A673 (cell line): ENCODE data around the gene ATP8A2. TPM values are rescaled to one million over a fixed set of nuclear protein-coding genes. Genes with fewer than 3 reads are reported as not detected.

Source experiments
- BruUV-seq: library from RNA; stranded (reverse); fragments of 400-500 nt; replicated peaks from 2 replicates; lab custom pipeline; 2021; lab: Mats Ljungman, UMichigan
- CTCF ChIA-PET: fragments of 300-600 bp; sonication (Branson Sonifier 250); formaldehyde crosslinking; loops from one replicate; lab custom pipeline; 2022; ENCODE audit warnings: antibody characterized with exemption; lab: Charles Lee
- POLR2A ChIA-PET: fragments of 300-600 bp; sonication (Branson Sonifier 250); formaldehyde crosslinking; loops from one replicate; lab custom pipeline; 2022; ENCODE audit warnings: antibody characterized with exemption; ENCODE audit not compliant: low non-redundant PET; lab: Charles Lee
- DNase-seq: peaks from one replicate; pipeline ENCODE4 v3.0.0-alpha.2; 2015; ENCODE audit warnings: low spot score
- H3K27ac ChIP-seq: fragments of 200-600 bp; sonication (generic); 2 replicates; pipeline ENCODE4 v1.5.1; 2016; ENCODE audit warnings: mixed run types, low read depth, mild to moderate bottlenecking, mixed read lengths, antibody characterized with exemption, low read length; ENCODE audit not compliant: poor library complexity, severe bottlenecking
- H3K27me3 ChIP-seq: fragments of 200-600 bp; sonication (generic); replicated peaks from 2 replicates; pipeline ENCODE4 v1.6.1; 2017; ENCODE audit warnings: mixed run types, low read depth, mild to moderate bottlenecking, mixed read lengths, antibody characterized with exemption, low read length; ENCODE audit not compliant: insufficient read depth, poor library complexity
- H3K36me3 ChIP-seq: fragments of 200-600 bp; sonication (generic); 2 replicates; pipeline ENCODE4 v1.6.1; 2016; ENCODE audit warnings: mixed run types, mild to moderate bottlenecking, mixed read lengths, antibody characterized with exemption, low read length; ENCODE audit not compliant: insufficient read depth, poor library complexity, severe bottlenecking
- H3K4me1 ChIP-seq: fragments of 200-600 bp; sonication (generic); 2 replicates; pipeline ENCODE4 v1.6.1; 2017; ENCODE audit warnings: mixed run types, mild to moderate bottlenecking, mixed read lengths, antibody characterized with exemption, low read length; ENCODE audit not compliant: insufficient read depth, poor library complexity, severe bottlenecking
- H3K4me3 ChIP-seq: fragments of 200-600 bp; sonication (generic); 2 replicates; pipeline ENCODE4 v1.5.1; 2016; ENCODE audit warnings: low read depth, mixed run types, mild to moderate bottlenecking, mixed read lengths, low read length; ENCODE audit not compliant: poor library complexity, severe bottlenecking
- H3K9me3 ChIP-seq: fragments of 200-600 bp; sonication (generic); 2 replicates; pipeline ENCODE4 v1.6.1; 2016; ENCODE audit warnings: mixed run types, low read depth, mild to moderate bottlenecking, mixed read lengths, antibody characterized with exemption, low read length; ENCODE audit not compliant: poor library complexity, severe bottlenecking
- CTCF ChIP-seq: fragments of 300-800, 200-600 bp; sonication (generic); conservative IDR thresholded peaks from 2 replicates; pipeline ENCODE4 v1.5.1; 2017; ENCODE audit warnings: low read depth, mild to moderate bottlenecking, antibody characterized with exemption, low read length, moderate library complexity, mixed read lengths
- EZH2 ChIP-seq: fragments of 200-600 bp; sonication (generic); IDR thresholded peaks from 2 replicates; pipeline ENCODE4 v1.6.1; 2017; ENCODE audit warnings: borderline replicate concordance, low read depth, mild to moderate bottlenecking, mixed read lengths, antibody characterized with exemption, low read length; ENCODE audit not compliant: poor library complexity, severe bottlenecking
- intact Hi-C: fragments of 100-400 bp; cut with micrococcal nuclease; formaldehyde crosslinking; loops from one replicate; pipeline ENCODE4 v1.10.0; 2022; ENCODE audit not compliant: unreplicated experiment
- total RNA-seq: library from RNA; stranded (reverse); gene quantifications from 2 replicates; pipeline ENCODE4 v1.2.3, GENCODE V29; 2021

Gene ATP8A2
- total RNA-seq, 1 experiment from 2014 or later: 0.92 TPM

GRCh38 chr13:25777509-25777908 lies 405.7 kb downstream of the ATP8A2 start:
- intact Hi-C loops: no loop called here
- TF ChIP-seq CTCF (no peak), EZH2 (no peak)

GRCh38 chr13:25778365-25778764 lies 406.6 kb downstream of the ATP8A2 start:
- H3K4me1 ChIP-seq: peaks cover 27% of the 10 kb centered on the region
- no peaks in the 10 kb centered on the region for H3K9me3 ChIP-seq
- H3K4me3 ChIP-seq: no peak overlapping the region
- no peak overlapping the region for H3K27ac ChIP-seq
- ChIA-PET CTCF (no interaction called here), POLR2A (no interaction called here)
- intact Hi-C loops: no loop called here
- TF ChIP-seq EZH2 (no peak), CTCF (no peak)
- H3K36me3 ChIP-seq: no peaks in the 10 kb centered on the region
- no TSS peak for BruUV-seq
- DNase-seq: no peak
- H3K27me3 ChIP-seq: no peaks in the 10 kb centered on the region

More at GRCh38 chr13:25777509-25777908, 405.7 kb downstream of the ATP8A2 start:
- H3K36me3 ChIP-seq: no peaks in the 10 kb centered on the region
- ChIA-PET POLR2A (no interaction called here), CTCF (no interaction called here)
- H3K9me3 ChIP-seq: no peaks in the 10 kb centered on the region
- no peak overlapping the region for H3K4me3 ChIP-seq
- H3K27ac ChIP-seq: no peak overlapping the region
- BruUV-seq: no TSS peak
- DNase-seq: no peak
- H3K27me3 ChIP-seq: no peaks in the 10 kb centered on the region
- H3K4me1 ChIP-seq: peaks cover 27% of the 10 kb centered on the region

GRCh38 chr13:25778808-25779305 lies 407.1 kb downstream of the ATP8A2 start:
- no TSS peak for BruUV-seq
- TF ChIP-seq EZH2 (no peak), CTCF (no peak)
- Histone ChIP-seq H3K27ac (no peak overlapping the region), H3K36me3 (no peaks in the 10 kb centered on the region), H3K4me3 (no peak overlapping the region), H3K4me1 (peaks cover 27% of the 10 kb centered on the region), H3K9me3 (no peaks in the 10 kb centered on the region), H3K27me3 (no peaks in the 10 kb centered on the region)
- POLR2A ChIA-PET: no interaction called here
- no peak for DNase-seq
- CTCF ChIA-PET: no interaction called here
- intact Hi-C loops: no loop called here
